ENCODE results near the gene TGM2. TPM values are rescaled to one million over a fixed set of nuclear protein-coding genes. Genes with fewer than 3 reads are reported as not detected.
"Not testable (repeated sequence)": the region's sequence is repeated elsewhere in the genome, so short reads cannot be mapped to it uniquely, and the experiment has no call there.

TGM2 gene
- polyA plus RNA-seq, 1 donor (not counting 4 experiments of a cell fraction or from before 2014, with no cell fraction given), result 18.7 TPM

- Histone ChIP-seq H3K9ac (ENCODE audit: control insufficient read depth, extremely low read depth, insufficient read depth, low read length) (no peak overlapping the region), H3K4me2 (ENCODE audit: control insufficient read depth, extremely low read depth, insufficient read depth, low read depth, low read length) (no peak overlapping the region), H3K27me3 (ENCODE audit: control insufficient read depth, extremely low read depth, insufficient read depth, low read length) (no peaks in the 10 kb centered on the region), H4K20me1 (ENCODE audit: control insufficient read depth, extremely low read depth, insufficient read depth, low read length) (no peaks in the 10 kb centered on the region), H3K79me2 (ENCODE audit: control insufficient read depth, insufficient read depth, low read length) (no peaks in the 10 kb centered on the region), H3K36me3 (ENCODE audit: control insufficient read depth in 2 of 2, extremely low read depth in 1 of 2, insufficient read depth in 2 of 2, low read length in 2 of 2) (no peaks in the 10 kb centered on the region), H3K4me1 (ENCODE audit: control insufficient read depth, extremely low read depth, insufficient read depth, low read length) (peaks cover 10% of the 10 kb centered on the region), H3K27ac (ENCODE audit: control insufficient read depth, insufficient read depth, low read length) (no peak overlapping the region), H3K4me3 (ENCODE audit: control insufficient read depth in 2 of 3, extremely low read depth in 1 of 3, insufficient read depth in 2 of 3, low read depth in 1 of 3, low read length in 3 of 3) (no peak overlapping the region), H2AFZ (ENCODE audit: control insufficient read depth, low read length) (no peak overlapping the region), H3K9me1 (ENCODE audit: control insufficient read depth, extremely low read depth, insufficient read depth, low read length) (no peaks in the 10 kb centered on the region), H3K9me3 (ENCODE audit: control insufficient read depth, low read depth, low read length) (no peaks in the 10 kb centered on the region)
- TF ChIP-seq CTCF (optimal IDR thresholded peaks at IDR 0.05 in 1 of 3, IDR thresholded peaks at IDR 0.05 in 1 of 3, conservative IDR thresholded peaks at IDR 0.05 in 1 of 3; ENCODE audit: extremely low read depth in 1 of 3, insufficient read depth in 2 of 3, low read length in 3 of 3) (no peak), EZH2 (IDR thresholded peaks at IDR 0.05; ENCODE audit: low read length) (no peak)
- dilution Hi-C loops (cut with MboI; ENCODE audit: extremely low pct_ligation_motif_present, low sequenced_read_pairs), result no loop called here
- FAIRE-seq (no peak), DNase-seq (ENCODE audit: low read depth, low spot score) (no peak)
These were observed 58.6 kb downstream of the TGM2 start for GRCh38 chr20:38106461-38106860.

DNA sequence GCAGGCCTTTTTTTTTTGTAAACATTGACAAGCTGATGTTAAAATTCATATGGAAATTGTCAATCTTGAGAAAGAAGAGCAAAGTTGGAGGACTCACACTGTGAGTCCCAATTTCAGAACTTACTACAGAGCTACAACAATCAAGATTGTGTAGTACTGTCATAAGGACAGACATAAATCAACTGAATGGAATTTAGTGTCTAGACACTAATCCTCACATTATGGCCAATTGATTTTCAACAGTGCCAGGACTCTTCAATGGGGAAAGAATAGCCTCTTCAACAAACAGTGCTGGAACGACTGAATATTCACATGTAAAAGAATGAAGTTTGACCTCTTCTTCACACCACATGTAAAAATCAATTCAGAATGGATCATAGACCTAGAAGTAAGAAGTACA is 60.8 kb downstream of the TGM2 start:
- Histone ChIP-seq H3K79me2 (ENCODE audit: control insufficient read depth, insufficient read depth, low read length) (no peaks in the 10 kb centered on the region), H3K4me3 (ENCODE audit: control insufficient read depth in 2 of 3, extremely low read depth in 1 of 3, insufficient read depth in 2 of 3, low read depth in 1 of 3, low read length in 3 of 3) (no peak overlapping the region), H3K27ac (ENCODE audit: control insufficient read depth, insufficient read depth, low read length) (no peak overlapping the region), H3K36me3 (ENCODE audit: control insufficient read depth in 2 of 2, extremely low read depth in 1 of 2, insufficient read depth in 2 of 2, low read length in 2 of 2) (no peaks in the 10 kb centered on the region), H3K9me1 (ENCODE audit: control insufficient read depth, extremely low read depth, insufficient read depth, low read length) (no peaks in the 10 kb centered on the region), H3K27me3 (ENCODE audit: control insufficient read depth, extremely low read depth, insufficient read depth, low read length) (no peaks in the 10 kb centered on the region), H2AFZ (ENCODE audit: control insufficient read depth, low read length) (no peak overlapping the region), H4K20me1 (ENCODE audit: control insufficient read depth, extremely low read depth, insufficient read depth, low read length) (no peaks in the 10 kb centered on the region), H3K4me2 (ENCODE audit: control insufficient read depth, extremely low read depth, insufficient read depth, low read depth, low read length) (no peak overlapping the region), H3K9ac (ENCODE audit: control insufficient read depth, extremely low read depth, insufficient read depth, low read length) (no peak overlapping the region), H3K4me1 (ENCODE audit: control insufficient read depth, extremely low read depth, insufficient read depth, low read length) (no peaks in the 10 kb centered on the region), H3K9me3 (ENCODE audit: control insufficient read depth, low read depth, low read length) (no peaks in the 10 kb centered on the region)
- FAIRE-seq (no peak), DNase-seq (ENCODE audit: low read depth, low spot score) (no peak)
- no peak for TF ChIP-seq EZH2 (IDR thresholded peaks at IDR 0.05; ENCODE audit: low read length)
- TF ChIP-seq CTCF (optimal IDR thresholded peaks at IDR 0.05 in 1 of 3, IDR thresholded peaks at IDR 0.05 in 1 of 3, conservative IDR thresholded peaks at IDR 0.05 in 1 of 3; ENCODE audit: extremely low read depth in 1 of 3, insufficient read depth in 2 of 3, low read length in 3 of 3), result no peak
- dilution Hi-C loops (cut with MboI; ENCODE audit: extremely low pct_ligation_motif_present, low sequenced_read_pairs), result no loop called here

DNA sequence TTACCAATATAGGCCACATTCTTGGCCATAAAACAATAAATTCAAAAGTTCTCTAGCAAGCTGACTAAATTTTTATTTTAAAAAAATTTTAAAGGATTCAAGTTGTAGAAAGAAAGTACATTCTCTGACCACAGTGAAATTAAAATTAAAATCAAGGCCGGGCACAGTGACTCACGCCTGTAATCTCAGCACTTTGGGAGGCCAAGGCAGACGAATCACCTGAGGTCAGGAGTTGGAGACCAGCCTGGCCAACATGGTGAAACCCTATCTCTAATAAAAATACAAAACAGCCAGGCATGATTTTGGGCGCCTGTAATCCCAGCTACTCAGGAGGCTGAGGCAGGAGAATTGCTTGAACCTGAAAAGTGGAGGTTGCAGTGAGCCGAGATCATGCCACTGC is 62.9 kb downstream of the TGM2 start:
- H3K79me2 ChIP-seq (ENCODE audit: control insufficient read depth, insufficient read depth, low read length); H3K27ac ChIP-seq (ENCODE audit: control insufficient read depth, insufficient read depth, low read length); H3K9ac ChIP-seq (ENCODE audit: control insufficient read depth, extremely low read depth, insufficient read depth, low read length); H3K4me1 ChIP-seq (ENCODE audit: control insufficient read depth, extremely low read depth, insufficient read depth, low read length); H2AFZ ChIP-seq (ENCODE audit: control insufficient read depth, low read length); FAIRE-seq; H3K36me3 ChIP-seq (ENCODE audit: control insufficient read depth in 2 of 2, extremely low read depth in 1 of 2, insufficient read depth in 2 of 2, low read length in 2 of 2); H3K27me3 ChIP-seq (ENCODE audit: control insufficient read depth, extremely low read depth, insufficient read depth, low read length); H3K9me3 ChIP-seq (ENCODE audit: control insufficient read depth, low read depth, low read length); DNase-seq (ENCODE audit: low read depth, low spot score); H3K9me1 ChIP-seq (ENCODE audit: control insufficient read depth, extremely low read depth, insufficient read depth, low read length); H4K20me1 ChIP-seq (ENCODE audit: control insufficient read depth, extremely low read depth, insufficient read depth, low read length); dilution Hi-C loops (cut with MboI; ENCODE audit: extremely low pct_ligation_motif_present, low sequenced_read_pairs); H3K4me2 ChIP-seq (ENCODE audit: control insufficient read depth, extremely low read depth, insufficient read depth, low read depth, low read length); H3K4me3 ChIP-seq (ENCODE audit: control insufficient read depth in 2 of 3, extremely low read depth in 1 of 3, insufficient read depth in 2 of 3, low read depth in 1 of 3, low read length in 3 of 3): not testable (repeated sequence)
